ENCODE data around the gene MAMDC2. TPM values are rescaled to one million over a fixed set of nuclear protein-coding genes. Genes with fewer than 3 reads are reported as not detected.

Gene MAMDC2
- total RNA-seq, 1 donor from 2014 or later: 211 TPM

DNA sequence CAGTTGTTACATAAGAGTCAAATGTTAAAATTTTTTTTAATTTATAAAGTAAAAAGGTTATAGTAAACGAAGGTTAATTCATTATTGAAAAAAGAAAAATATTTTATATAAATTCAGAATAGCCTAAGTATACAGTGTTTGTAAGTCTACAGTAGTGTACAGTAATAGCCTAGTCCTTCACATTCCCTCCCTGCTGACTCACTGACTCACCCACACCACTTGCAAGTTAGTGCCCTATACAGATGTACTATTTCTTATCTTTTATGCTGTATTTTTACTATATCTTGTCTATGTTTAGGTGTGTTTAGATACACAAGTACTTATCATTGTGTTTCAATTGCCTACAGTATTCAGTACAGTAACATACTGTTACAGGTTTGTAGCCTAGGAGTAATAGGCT lies 57.6 kb downstream of the MAMDC2 start:
- Histone ChIP-seq H3K36me3 (ENCODE audit: insufficient read depth, low read length) (no peaks in the 10 kb centered on the region), H3K4me1 (ENCODE audit: insufficient read depth, low read length) (no peaks in the 10 kb centered on the region), H3K79me2 (ENCODE audit: insufficient read depth, low read length) (no peaks in the 10 kb centered on the region), H3K27me3 (ENCODE audit: insufficient read depth, low read length) (no peaks in the 10 kb centered on the region), H4K20me1 (ENCODE audit: insufficient read depth, low read length) (no peaks in the 10 kb centered on the region), H2AFZ (ENCODE audit: low read depth, low read length) (no peak overlapping the region), H3K4me3 (ENCODE audit: insufficient read depth, low read depth, low read length) (no peak overlapping the region), H3K9me3 (ENCODE audit: insufficient read depth, low read depth, low read length) (no peaks in the 10 kb centered on the region), H3K27ac (ENCODE audit: low read depth, low read length) (no peak overlapping the region), H3K9ac (ENCODE audit: low read length) (no peak overlapping the region), H3K4me2 (ENCODE audit: low read length) (no peak overlapping the region)
- Mint-ChIP-seq H3K9me3 (ENCODE audit: unreplicated experiment) (no peaks in the 10 kb centered on the region), H3K27ac (ENCODE audit: unreplicated experiment) (no peak overlapping the region), H3K4me1 (ENCODE audit: low read depth, unreplicated experiment) (peaks cover 12% of the 10 kb centered on the region), H3K36me3 (ENCODE audit: low read depth, unreplicated experiment) (no peaks in the 10 kb centered on the region), H3K27me3 (ENCODE audit: low read depth, unreplicated experiment) (no peaks in the 10 kb centered on the region), H3K4me3 (ENCODE audit: unreplicated experiment) (no peak overlapping the region)
- DNase-seq (ENCODE audit: low read depth) (peak; percentile 65), FAIRE-seq (no peak)
- TF ChIP-seq, protein P1, sequence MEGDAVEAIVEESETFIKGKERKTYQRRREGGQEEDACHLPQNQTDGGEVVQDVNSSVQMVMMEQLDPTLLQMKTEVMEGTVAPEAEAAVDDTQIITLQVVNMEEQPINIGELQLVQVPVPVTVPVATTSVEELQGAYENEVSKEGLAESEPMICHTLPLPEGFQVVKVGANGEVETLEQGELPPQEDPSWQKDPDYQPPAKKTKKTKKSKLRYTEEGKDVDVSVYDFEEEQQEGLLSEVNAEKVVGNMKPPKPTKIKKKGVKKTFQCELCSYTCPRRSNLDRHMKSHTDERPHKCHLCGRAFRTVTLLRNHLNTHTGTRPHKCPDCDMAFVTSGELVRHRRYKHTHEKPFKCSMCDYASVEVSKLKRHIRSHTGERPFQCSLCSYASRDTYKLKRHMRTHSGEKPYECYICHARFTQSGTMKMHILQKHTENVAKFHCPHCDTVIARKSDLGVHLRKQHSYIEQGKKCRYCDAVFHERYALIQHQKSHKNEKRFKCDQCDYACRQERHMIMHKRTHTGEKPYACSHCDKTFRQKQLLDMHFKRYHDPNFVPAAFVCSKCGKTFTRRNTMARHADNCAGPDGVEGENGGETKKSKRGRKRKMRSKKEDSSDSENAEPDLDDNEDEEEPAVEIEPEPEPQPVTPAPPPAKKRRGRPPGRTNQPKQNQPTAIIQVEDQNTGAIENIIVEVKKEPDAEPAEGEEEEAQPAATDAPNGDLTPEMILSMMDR (IDR thresholded peaks at IDR 0.05; ENCODE audit: insufficient read depth, low read depth, low read length): no peak
- no peak for TF ChIP-seq EZH2 (IDR thresholded peaks at IDR 0.05; ENCODE audit: insufficient read depth, low read length)

DNA sequence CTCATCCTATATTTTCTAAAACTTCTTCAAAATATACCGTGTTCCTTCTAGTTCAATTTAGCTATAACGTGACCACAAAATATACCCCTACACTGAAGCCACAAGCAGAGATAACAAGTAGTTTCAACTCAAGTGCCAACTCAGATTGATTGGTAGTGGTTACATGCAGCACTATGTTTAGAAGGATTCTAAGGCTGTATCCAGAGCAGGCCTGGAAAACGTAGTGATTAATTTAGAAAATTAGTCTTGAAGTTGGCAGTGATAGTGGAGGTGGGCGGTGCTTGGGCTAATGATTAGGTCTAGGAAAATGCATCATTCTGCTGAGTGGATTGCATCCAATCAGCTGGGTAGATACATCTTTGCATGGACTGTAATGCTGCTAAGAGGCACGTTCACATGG lies 61.5 kb downstream of the MAMDC2 start:
- Histone ChIP-seq H3K36me3 (ENCODE audit: insufficient read depth, low read length) (peaks cover 3% of the 10 kb centered on the region), H3K27me3 (ENCODE audit: insufficient read depth, low read length) (no peaks in the 10 kb centered on the region), H3K4me2 (ENCODE audit: low read length) (no peak overlapping the region), H3K9me3 (ENCODE audit: insufficient read depth, low read depth, low read length) (no peaks in the 10 kb centered on the region), H3K4me1 (ENCODE audit: insufficient read depth, low read length) (peaks cover 2% of the 10 kb centered on the region), H3K79me2 (ENCODE audit: insufficient read depth, low read length) (no peaks in the 10 kb centered on the region), H3K27ac (ENCODE audit: low read depth, low read length) (no peak overlapping the region), H3K9ac (ENCODE audit: low read length) (no peak overlapping the region), H4K20me1 (ENCODE audit: insufficient read depth, low read length) (no peaks in the 10 kb centered on the region), H3K4me3 (ENCODE audit: insufficient read depth, low read depth, low read length) (no peak overlapping the region), H2AFZ (ENCODE audit: low read depth, low read length) (no peak overlapping the region)
- DNase-seq (ENCODE audit: low read depth) (peak; percentile 32), FAIRE-seq (no peak)
- H3K27ac Mint-ChIP-seq (ENCODE audit: unreplicated experiment): no peak overlapping the region
- H3K27me3 Mint-ChIP-seq (ENCODE audit: low read depth, unreplicated experiment): no peaks in the 10 kb centered on the region
- H3K9me3 Mint-ChIP-seq (ENCODE audit: unreplicated experiment): no peaks in the 10 kb centered on the region
- TF ChIP-seq, protein P1 (IDR thresholded peaks at IDR 0.05; ENCODE audit: insufficient read depth, low read depth, low read length): no peak
- TF ChIP-seq EZH2 (IDR thresholded peaks at IDR 0.05; ENCODE audit: insufficient read depth, low read length): no peak
- H3K36me3 Mint-ChIP-seq (ENCODE audit: low read depth, unreplicated experiment): peaks cover 8% of the 10 kb centered on the region
- H3K4me1 Mint-ChIP-seq (ENCODE audit: low read depth, unreplicated experiment): peaks cover 24% of the 10 kb centered on the region
- no peak overlapping the region for H3K4me3 Mint-ChIP-seq (ENCODE audit: unreplicated experiment)

- no peak for DNase-seq (ENCODE audit: low read depth)
- Mint-ChIP-seq H3K27me3 (ENCODE audit: low read depth, unreplicated experiment) (no peaks in the 10 kb centered on the region), H3K4me1 (ENCODE audit: low read depth, unreplicated experiment) (peaks cover 30% of the 10 kb centered on the region), H3K4me3 (ENCODE audit: unreplicated experiment) (no peak overlapping the region), H3K36me3 (ENCODE audit: low read depth, unreplicated experiment) (peaks cover 10% of the 10 kb centered on the region), H3K27ac (ENCODE audit: unreplicated experiment) (no peak overlapping the region), H3K9me3 (ENCODE audit: unreplicated experiment) (no peaks in the 10 kb centered on the region)
- Histone ChIP-seq H3K36me3 (ENCODE audit: insufficient read depth, low read length) (peaks cover 3% of the 10 kb centered on the region), H3K9me3 (ENCODE audit: insufficient read depth, low read depth, low read length) (no peaks in the 10 kb centered on the region), H3K4me1 (ENCODE audit: insufficient read depth, low read length) (peaks cover 16% of the 10 kb centered on the region), H3K4me3 (ENCODE audit: insufficient read depth, low read depth, low read length) (no peak overlapping the region), H3K27me3 (ENCODE audit: insufficient read depth, low read length) (no peaks in the 10 kb centered on the region), H4K20me1 (ENCODE audit: insufficient read depth, low read length) (no peaks in the 10 kb centered on the region), H3K9ac (ENCODE audit: low read length) (no peak overlapping the region), H3K4me2 (ENCODE audit: low read length) (no peak overlapping the region), H2AFZ (ENCODE audit: low read depth, low read length) (no peak overlapping the region), H3K79me2 (ENCODE audit: insufficient read depth, low read length) (no peaks in the 10 kb centered on the region), H3K27ac (ENCODE audit: low read depth, low read length) (no peak overlapping the region)
- no peak for TF ChIP-seq EZH2 (IDR thresholded peaks at IDR 0.05; ENCODE audit: insufficient read depth, low read length)
- TF ChIP-seq, protein P1 (IDR thresholded peaks at IDR 0.05; ENCODE audit: insufficient read depth, low read depth, low read length): no peak
- FAIRE-seq: no peak
Measured at GRCh38 chr9:70106571-70106970, 62.9 kb downstream of the MAMDC2 start.

Measured in astrocyte (in vitro differentiated cells and primary cell).